GM12891 (cell line): Measurements from ENCODE around the gene ZFX.

Experiments
- POLR2A ChIP-seq: IDR thresholded peaks from 2 replicates; pipeline ENCODE4 v1.6.1; 2011; ENCODE audit warnings: low read depth, low read length, control low read depth
- SPI1 ChIP-seq: IDR thresholded peaks from 2 replicates; pipeline ENCODE4 v1.6.1; 2011; ENCODE audit warnings: low read depth, low read length, control low read depth

- no peak for TF ChIP-seq SPI1
- no peak for TF ChIP-seq POLR2A
Observed at GRCh38 chrX:24153178-24153795, 3.8 kb downstream of the ZFX start.
